HEK293T (cell line): ENCODE results near the gene ILKAP.

ENCODE experiments used
- BHLHE40 ChIP-seq: fragments of 450-650 bp; IDR thresholded peaks from 2 replicates; pipeline ENCODE4 v1.6.1; 2016; ENCODE audit warnings: mild to moderate bottlenecking, moderate library complexity, borderline replicate concordance
- CTBP1 ChIP-seq: fragments of 450-650 bp; IDR thresholded peaks from 2 replicates; pipeline ENCODE4 v1.6.1; 2016; ENCODE audit warnings: borderline replicate concordance
- ELF4 ChIP-seq: fragments of 450-650 bp; IDR thresholded peaks from 2 replicates; pipeline ENCODE4 v1.6.1; 2017; ENCODE audit warnings: antibody characterized with exemption
- FOXA1 ChIP-seq: fragments of 450-650 bp; IDR thresholded peaks from 2 replicates; pipeline ENCODE4 v1.6.1; 2016; ENCODE audit warnings: mild to moderate bottlenecking
- FOXK2 ChIP-seq: fragments of 450-650 bp; IDR thresholded peaks from 2 replicates; pipeline ENCODE4 v1.6.1; 2016; ENCODE audit warnings: mild to moderate bottlenecking
- FOXM1 ChIP-seq: fragments of 450-650 bp; IDR thresholded peaks from 2 replicates; pipeline ENCODE4 v1.6.1; 2017; ENCODE audit warnings: mild to moderate bottlenecking, borderline replicate concordance
- HDGF ChIP-seq: fragments of 450-650 bp; IDR thresholded peaks from 2 replicates; pipeline ENCODE4 v1.6.1; 2017; ENCODE audit warnings: antibody characterized with exemption, borderline replicate concordance
- L3MBTL2 ChIP-seq: fragments of 450-650 bp; conservative IDR thresholded peaks from 2 replicates; pipeline ENCODE4 v1.6.1; 2016; ENCODE audit warnings: mild to moderate bottlenecking
- PKNOX1 ChIP-seq: fragments of 450-650 bp; IDR thresholded peaks from 2 replicates; pipeline ENCODE4 v1.6.1; 2016
- SP1 ChIP-seq: fragments of 450-650 bp; IDR thresholded peaks from 2 replicates; pipeline ENCODE4 v1.6.1; 2017
- SUZ12 ChIP-seq: fragments of 450-650 bp; IDR thresholded peaks from 2 replicates; pipeline ENCODE4 v1.6.1; 2016; ENCODE audit warnings: mild to moderate bottlenecking
- TARDBP ChIP-seq: fragments of 450-650 bp; IDR thresholded peaks from 2 replicates; pipeline ENCODE4 v1.6.1; 2016
- ZNF384 ChIP-seq: fragments of 450-650 bp; IDR thresholded peaks from 2 replicates; pipeline ENCODE4 v1.6.1; 2016

GRCh38 chr2:238174701-238175100 is 28.8 kb downstream of the ILKAP start:
- TF ChIP-seq BHLHE40, result no peak
- TF ChIP-seq SUZ12, result no peak
- TF ChIP-seq FOXM1, result no peak
- TF ChIP-seq L3MBTL2, result no peak
- TF ChIP-seq ELF4, result no peak
- TF ChIP-seq TARDBP, result no peak
- TF ChIP-seq FOXA1, result no peak
- no peak for TF ChIP-seq FOXK2
- TF ChIP-seq PKNOX1, result no peak
- TF ChIP-seq SP1, result no peak
- no peak for TF ChIP-seq ZNF384
- TF ChIP-seq HDGF, result no peak
- no peak for TF ChIP-seq CTBP1
